ENCODE results near the gene AKAP12. TPM values are rescaled to one million over a fixed set of nuclear protein-coding genes. Genes with fewer than 3 reads are reported as not detected.

The AKAP12 gene
- total RNA-seq, 1 experiment from 2014 or later, result 27.3 TPM

DNA sequence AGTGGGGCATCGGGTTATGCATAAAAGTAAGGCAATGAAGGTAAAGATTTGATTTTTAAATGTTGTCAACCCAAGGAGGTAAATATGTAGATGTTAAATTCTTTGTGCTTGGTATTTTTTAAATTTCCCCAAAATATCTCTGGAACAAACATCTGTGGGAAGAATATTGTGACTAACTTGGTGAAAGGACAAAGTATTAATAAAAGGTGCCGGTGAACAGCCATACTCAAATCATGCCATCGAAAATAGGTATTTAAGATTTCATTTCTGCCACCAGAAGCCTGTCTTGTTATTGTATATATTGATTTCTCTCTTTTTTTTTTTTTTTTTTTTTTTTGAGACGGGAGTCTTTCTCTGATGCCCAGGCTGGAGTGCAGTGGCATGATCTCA is 164.1 kb downstream of the AKAP12 start:
- DNase-seq (ENCODE audit: low read depth), result no peak

Small RNAs within 50 kb of the gene (small RNA-seq; reads per million reads assigned to genes)
- gene RF00019 (not detected), gene RNU6-1247P (not detected), gene RNU6-300P (not detected), gene RNY4P20 (not detected)

Other genes starting within 250 kb of the AKAP12 start
- gene ZBTB2, start 151.6 kb downstream of the AKAP12 start, total RNA-seq (2014; rRNA removed; shearing (Covaris generic)), result 28.6 and 34.6 TPM in 2 replicates
- gene RMND1, start 212.2 kb downstream of the AKAP12 start, total RNA-seq (2014; rRNA removed; shearing (Covaris generic)), result 33.3 and 37.2 TPM in 2 replicates